ENCODE results near the gene SIPA1L2.

DNA sequence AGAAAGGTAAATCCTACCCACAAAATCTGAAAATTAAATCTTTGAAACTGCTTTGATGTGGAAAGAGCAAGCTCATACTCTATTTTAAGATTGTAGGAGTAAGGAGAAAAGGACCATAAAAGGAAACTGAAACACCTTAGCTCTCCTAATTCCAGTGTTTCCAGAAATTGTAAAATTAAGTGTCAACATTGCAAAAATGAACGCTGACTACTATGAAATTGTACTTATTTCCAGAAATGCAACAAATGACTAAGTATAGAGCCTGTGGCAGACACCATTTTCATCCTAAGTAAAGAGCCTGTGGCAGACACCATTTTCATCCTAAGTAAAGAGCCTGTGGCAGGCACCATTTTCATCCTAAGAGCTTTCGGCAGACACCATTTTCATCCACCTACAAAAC lies 6.9 kb upstream of the SIPA1L2 start:
- no peak for TF ChIP-seq RAD21 (IDR thresholded peaks at IDR 0.05; ENCODE audit: low read depth)
- no peak for TF ChIP-seq EP300 (IDR thresholded peaks at IDR 0.05; ENCODE audit: borderline replicate concordance)
- no peak for TF ChIP-seq TAF1 (IDR thresholded peaks at IDR 0.05; ENCODE audit: low read depth)
- TF ChIP-seq CEBPB (IDR thresholded peaks at IDR 0.05), result no peak
- no peak for TF ChIP-seq USF1 (IDR thresholded peaks at IDR 0.05)
- no peak for TF ChIP-seq EGR1 (IDR thresholded peaks at IDR 0.05)
